C4-2B (cell line): ENCODE measurements around the gene NPAS3.

Source experiments
- ZFX ChIP-seq: fragments of 450-650 bp; IDR thresholded peaks from 2 replicates; pipeline ENCODE4 v1.6.1; 2017
- TF ChIP-seq, protein P1 (sequence below): fragments of 450-650 bp; conservative IDR thresholded peaks from 2 replicates; pipeline ENCODE4 v1.5.1; 2017; ENCODE audit warnings: mild to moderate bottlenecking

DNA sequence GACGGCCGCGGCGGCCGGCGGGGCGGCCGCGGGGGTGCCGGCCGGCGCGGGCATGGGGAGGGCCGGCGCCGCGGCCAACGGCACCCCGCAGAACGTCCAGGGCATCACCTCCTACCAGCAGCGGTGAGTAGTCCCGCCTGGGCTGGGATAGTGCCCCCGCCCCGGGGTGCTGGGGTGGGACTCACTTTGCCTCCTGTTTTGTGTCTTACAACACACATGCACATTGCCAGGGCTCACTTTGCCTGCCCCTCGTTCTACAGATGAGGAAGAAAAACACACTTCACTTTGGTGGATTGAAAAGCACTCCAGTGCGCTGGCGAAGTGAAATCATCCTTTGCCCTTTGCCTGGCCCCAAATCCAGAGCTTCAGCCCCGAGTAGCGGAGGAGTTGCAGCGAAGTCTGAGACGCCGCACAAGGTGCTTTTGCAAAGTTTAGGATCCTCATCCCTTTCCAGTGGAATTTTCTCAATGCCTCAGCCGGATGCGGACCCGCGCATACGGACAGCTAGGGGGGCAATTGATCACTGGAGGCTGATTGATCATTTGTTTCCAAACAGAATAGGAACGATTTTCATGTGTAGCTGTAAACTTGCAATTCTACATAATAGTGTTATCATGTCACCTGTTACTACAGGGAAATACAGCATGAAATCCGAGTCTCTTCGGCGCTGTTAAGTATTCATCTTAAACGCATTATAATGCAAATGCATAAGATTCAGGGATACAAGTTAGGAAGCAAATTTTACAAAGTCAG, 3.6 kb upstream of the NPAS3 start:
- TF ChIP-seq, protein P1, sequence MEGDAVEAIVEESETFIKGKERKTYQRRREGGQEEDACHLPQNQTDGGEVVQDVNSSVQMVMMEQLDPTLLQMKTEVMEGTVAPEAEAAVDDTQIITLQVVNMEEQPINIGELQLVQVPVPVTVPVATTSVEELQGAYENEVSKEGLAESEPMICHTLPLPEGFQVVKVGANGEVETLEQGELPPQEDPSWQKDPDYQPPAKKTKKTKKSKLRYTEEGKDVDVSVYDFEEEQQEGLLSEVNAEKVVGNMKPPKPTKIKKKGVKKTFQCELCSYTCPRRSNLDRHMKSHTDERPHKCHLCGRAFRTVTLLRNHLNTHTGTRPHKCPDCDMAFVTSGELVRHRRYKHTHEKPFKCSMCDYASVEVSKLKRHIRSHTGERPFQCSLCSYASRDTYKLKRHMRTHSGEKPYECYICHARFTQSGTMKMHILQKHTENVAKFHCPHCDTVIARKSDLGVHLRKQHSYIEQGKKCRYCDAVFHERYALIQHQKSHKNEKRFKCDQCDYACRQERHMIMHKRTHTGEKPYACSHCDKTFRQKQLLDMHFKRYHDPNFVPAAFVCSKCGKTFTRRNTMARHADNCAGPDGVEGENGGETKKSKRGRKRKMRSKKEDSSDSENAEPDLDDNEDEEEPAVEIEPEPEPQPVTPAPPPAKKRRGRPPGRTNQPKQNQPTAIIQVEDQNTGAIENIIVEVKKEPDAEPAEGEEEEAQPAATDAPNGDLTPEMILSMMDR: no peak
- no peak for TF ChIP-seq ZFX
